NB4 (cell line): ENCODE measurements around the gene CMSS1.

Source experiments
- DNase-seq: peaks from one replicate; pipeline ENCODE4 v3.0.0; 2010; ENCODE audit warnings: low read depth
- H3K4me3 ChIP-seq: one replicate; pipeline ENCODE4 v1.5.1; 2011; ENCODE audit warnings: mild to moderate bottlenecking, low read depth, low read length, moderate library complexity
- CTCF ChIP-seq: IDR thresholded peaks from one replicate; pipeline ENCODE4 v1.5.1; 2012; ENCODE audit warnings: low read depth, low read length
- MAX ChIP-seq: IDR thresholded peaks from 2 replicates; pipeline ENCODE4 v1.6.1; 2011; ENCODE audit warnings: low read depth, low read length
- MYC ChIP-seq: IDR thresholded peaks from 2 replicates; pipeline ENCODE4 v1.6.1; 2011; ENCODE audit warnings: low read depth, low read length
- POLR2A ChIP-seq: IDR thresholded peaks from 2 replicates; pipeline ENCODE4 v1.6.1; 2011; ENCODE audit warnings: mild to moderate bottlenecking; ENCODE audit not compliant: insufficient read length; ENCODE audit errors: extremely low read depth

CMSS1 gene

GRCh38 chr3:100019719-100020118, 202.1 kb downstream of the CMSS1 start:
- no peak overlapping the region for H3K4me3 ChIP-seq
- TF ChIP-seq MAX: no peak
- no peak for TF ChIP-seq CTCF
- TF ChIP-seq POLR2A: no peak
- no peak for TF ChIP-seq MYC
- no peak for DNase-seq

GRCh38 chr3:100020876-100021644, 203.4 kb downstream of the CMSS1 start:
- DNase-seq: no peak
- H3K4me3 ChIP-seq: no peak overlapping the region
- no peak for TF ChIP-seq POLR2A

GRCh38 chr3:100022506-100022905, 204.8 kb downstream of the CMSS1 start:
- no peak for DNase-seq
- TF ChIP-seq MYC: no peak
- TF ChIP-seq CTCF: no peak
- no peak overlapping the region for H3K4me3 ChIP-seq

GRCh38 chr3:100023150-100023549, 205.5 kb downstream of the CMSS1 start:
- no peak overlapping the region for H3K4me3 ChIP-seq
- no peak for TF ChIP-seq MAX
- no peak for TF ChIP-seq CTCF
- no peak for TF ChIP-seq POLR2A
- TF ChIP-seq MYC: no peak
- DNase-seq: no peak

GRCh38 chr3:100023595-100023994, 205.9 kb downstream of the CMSS1 start:
- TF ChIP-seq CTCF (no peak), POLR2A (no peak), MAX (no peak), MYC (no peak)
- no peak overlapping the region for H3K4me3 ChIP-seq

GRCh38 chr3:100024520-100025303, 207.1 kb downstream of the CMSS1 start:
- TF ChIP-seq MYC (no peak), MAX (no peak), POLR2A (no peak), CTCF (no peak)
- DNase-seq: no peak
- H3K4me3 ChIP-seq: no peak overlapping the region

More at GRCh38 chr3:100023595-100023994, 205.9 kb downstream of the CMSS1 start:
- DNase-seq: no peak
